ENCODE data around the gene MGST3.
"Not testable (repeated sequence)": the region's sequence is repeated elsewhere in the genome, so short reads cannot be mapped to it uniquely, and the experiment has no call there.

The MGST3 gene

DNA sequence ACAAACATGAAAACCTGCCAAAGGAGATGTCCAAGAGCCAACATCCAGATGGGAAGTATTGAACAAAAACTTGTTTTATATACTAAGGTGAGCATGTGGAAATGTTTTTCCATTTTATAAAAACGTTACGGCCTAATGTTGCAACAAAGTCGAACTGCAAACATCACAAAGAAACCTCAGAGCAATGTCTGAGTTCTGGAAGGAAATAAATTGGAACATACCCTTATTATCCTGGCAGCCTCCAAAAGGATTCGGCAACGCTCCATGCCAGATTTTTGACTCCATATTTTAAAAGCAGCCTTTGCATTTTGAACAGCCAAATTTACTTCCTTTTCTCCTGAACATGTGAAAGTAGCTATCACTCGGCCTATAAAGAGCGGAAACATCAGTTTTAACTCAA lies 64.0 kb downstream of the MGST3 start:
- in situ Hi-C loops (cut with MboI; ENCODE audit: low sequenced_read_pairs): no loop called here

DNA sequence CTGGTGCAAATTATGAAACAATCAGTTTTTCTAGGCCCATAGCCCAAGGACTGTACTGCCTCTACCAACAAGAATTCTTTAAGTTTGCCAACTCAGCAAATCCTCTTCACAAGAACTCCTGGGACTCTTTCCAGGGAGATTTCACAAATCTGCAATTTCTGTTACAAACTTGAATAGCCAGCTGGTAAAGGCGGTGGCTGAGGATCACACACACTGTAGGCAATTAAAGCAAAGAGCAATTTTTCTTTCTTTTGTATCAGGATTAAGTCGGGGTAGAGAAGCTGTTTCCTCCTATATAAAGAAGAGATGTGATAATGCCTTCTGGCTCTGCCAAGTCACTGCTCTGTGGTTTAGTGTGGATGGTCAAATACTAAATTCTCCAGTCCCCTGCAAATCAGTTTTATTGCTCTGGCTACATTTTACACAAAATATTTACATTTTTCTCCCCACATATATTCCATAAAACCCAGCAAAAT lies 65.6 kb downstream of the MGST3 start:
- in situ Hi-C loops (cut with MboI; ENCODE audit: low sequenced_read_pairs): no loop called here

GRCh38 chr1:165697491-165697880 lies 66.5 kb downstream of the MGST3 start:
- in situ Hi-C loops (cut with MboI; ENCODE audit: low sequenced_read_pairs): no loop called here

DNA sequence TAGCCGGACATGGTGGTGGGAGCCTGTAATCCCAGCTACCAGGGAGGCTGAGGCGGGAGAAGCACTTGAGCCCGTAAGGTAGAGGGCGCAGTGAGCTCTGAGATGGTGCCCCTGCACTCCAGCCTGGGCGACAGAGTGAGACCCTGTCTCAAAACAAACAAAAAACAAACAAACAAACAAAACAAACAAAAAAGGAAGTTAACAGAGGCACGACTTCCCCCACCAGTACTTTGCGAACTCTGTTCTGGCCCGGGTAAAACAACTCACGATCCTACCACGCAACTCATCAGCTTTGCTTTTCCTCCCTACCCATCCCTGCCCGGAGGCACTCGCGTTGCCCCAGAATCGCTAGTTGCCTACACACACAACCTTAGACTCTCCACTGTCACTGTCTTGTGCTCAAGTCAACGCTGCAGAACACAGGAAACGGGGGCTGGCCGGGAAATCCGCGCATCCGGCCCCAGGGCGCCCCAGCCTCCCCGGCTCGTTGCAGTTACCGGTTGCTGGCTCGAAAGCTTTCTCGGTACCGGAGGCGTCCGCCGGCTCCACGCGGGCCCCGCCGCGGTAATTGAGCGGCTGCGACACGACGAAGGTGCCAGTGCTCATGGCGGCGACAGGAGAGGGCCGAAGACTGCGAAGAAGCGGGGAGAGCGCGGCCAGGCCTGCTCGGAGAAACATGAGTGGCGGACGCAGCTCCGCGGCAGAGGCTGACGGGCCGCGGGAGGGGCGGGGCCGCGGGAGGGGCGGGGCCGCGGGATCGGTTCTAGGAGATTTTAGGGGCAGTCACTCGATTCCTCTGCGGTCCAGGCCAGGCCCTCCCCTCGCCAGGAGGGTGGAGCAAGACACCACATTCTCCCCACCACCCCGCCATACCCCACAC lies 67.1 kb downstream of the MGST3 start, which contains the start of gene ALDH9A1:
Gene ALDH9A1 (minus strand): TSS at position 682 of the 880 bp plus-strand sequence. CDS start 4 bp downstream, at position 678.
- in situ Hi-C loops (cut with MboI; ENCODE audit: low sequenced_read_pairs): no loop called here

GRCh38 chr1:165698761-165699052 lies 67.7 kb downstream of the MGST3 start:
- in situ Hi-C loops (cut with MboI; ENCODE audit: low sequenced_read_pairs): no loop called here

DNA sequence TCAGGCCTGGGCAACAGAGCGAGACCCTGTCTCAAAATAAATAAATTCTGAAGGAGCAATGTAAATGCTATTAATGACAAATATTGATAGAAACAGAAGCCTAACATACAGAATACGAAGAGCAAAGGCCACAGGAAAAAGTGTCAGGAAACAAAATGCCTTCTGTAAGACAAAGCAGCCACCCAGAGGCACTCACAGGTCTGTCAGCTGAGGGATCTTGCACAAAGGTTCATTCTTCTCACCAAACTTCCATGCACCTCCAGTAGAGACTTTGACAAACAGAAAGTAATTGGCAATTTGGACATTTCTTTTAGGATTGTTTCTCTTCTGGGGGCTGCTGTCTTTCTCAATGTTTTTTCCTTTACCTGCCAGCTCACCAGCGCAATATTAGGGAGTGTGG lies 68.5 kb downstream of the MGST3 start:
- in situ Hi-C loops (cut with MboI; ENCODE audit: low sequenced_read_pairs): no loop called here

GRCh38 chr1:165701922-165702321 lies 70.9 kb downstream of the MGST3 start:
- in situ Hi-C loops (cut with MboI; ENCODE audit: low sequenced_read_pairs): not testable (repeated sequence)

DNA sequence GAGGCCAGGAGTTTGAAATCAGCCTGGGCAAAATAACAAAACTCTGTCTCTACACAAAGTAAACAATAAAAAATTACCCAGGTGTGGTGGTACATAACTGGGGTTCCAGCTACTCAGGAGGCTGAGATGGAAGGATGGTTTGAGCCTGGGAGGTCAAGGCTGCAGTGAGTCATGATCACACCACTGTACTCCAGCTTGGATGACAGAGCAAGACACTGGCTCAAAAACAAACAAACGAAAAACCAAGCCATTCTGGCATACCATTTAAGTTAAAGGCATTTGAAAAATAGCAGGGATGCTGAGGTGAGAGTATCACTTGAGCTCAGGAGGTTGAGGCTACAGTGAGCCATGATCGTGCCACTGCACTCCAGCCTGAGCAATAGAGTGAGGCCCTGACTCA lies 72.6 kb downstream of the MGST3 start:
- in situ Hi-C loops (cut with MboI; ENCODE audit: low sequenced_read_pairs): no loop called here

All from HL-60/S4 treated with retinoic acid at 250 ng/mL for 4 days and 3 days (cell line).